Sigmoid colon (tissue), 3 donors: ENCODE data around the gene UROD.

Source experiments
- CTCF ChIP-seq, 4 experiments: fragments of 450-650 bp in 3 of 4; fragments of 200-600 bp in 1 of 4; IDR thresholded peaks; one replicate each; pipeline ENCODE4 v1.5.1; 2016 to 2019; ENCODE audit warnings: antibody characterized with exemption in 4 of 4, mild to moderate bottlenecking in 3 of 4, moderate library complexity in 2 of 4
- POLR2A ChIP-seq, 2 donors: fragments of 450-650 bp; IDR thresholded peaks; one replicate each; pipeline ENCODE4 v1.6.1; 2016; ENCODE audit warnings: antibody characterized with exemption in 2 of 2, mild to moderate bottlenecking in 2 of 2, moderate library complexity in 2 of 2

- TF ChIP-seq CTCF (IDR thresholded peaks at IDR 0.05) (no peak), POLR2A (IDR thresholded peaks at IDR 0.05) (no peak)
Observed at GRCh38 chr1:45065083-45065482, 53.0 kb downstream of the UROD start.
